IgD-negative memory B cell (primary cell): ENCODE results near the gene RABEPK. TPM values are rescaled to one million over a fixed set of nuclear protein-coding genes. Genes with fewer than 3 reads are reported as not detected.
"Not testable (repeated sequence)": the region's sequence is repeated elsewhere in the genome, so short reads cannot be mapped to it uniquely, and the experiment has no call there.

Source experiments
- H3K27ac Mint-ChIP-seq, 3 donors: one replicate each; pipeline ENCODE4 v1.8.0; 2020 to 2022; ENCODE audit warnings: mild to moderate bottlenecking in 3 of 3, mixed read lengths in 3 of 3, moderate library complexity in 1 of 3
- H3K27me3 Mint-ChIP-seq: one replicate; pipeline ENCODE4 v1.8.0; 2021; ENCODE audit warnings: mixed read lengths
- H3K36me3 Mint-ChIP-seq: one replicate; pipeline ENCODE4 v1.8.0; 2020; ENCODE audit warnings: mild to moderate bottlenecking, mixed read lengths
- H3K4me1 Mint-ChIP-seq, 3 donors: one replicate each; pipeline ENCODE4 v1.8.0; 2020 to 2022; ENCODE audit warnings: mixed read lengths in 3 of 3, mild to moderate bottlenecking in 1 of 3
- H3K4me3 Mint-ChIP-seq, 4 donors: one replicate each; pipeline ENCODE4 v1.8.0; 2020 to 2022; ENCODE audit warnings: mild to moderate bottlenecking in 4 of 4, mixed read lengths in 4 of 4, moderate library complexity in 3 of 4
- H3K9me3 Mint-ChIP-seq, 3 donors: one replicate each; pipeline ENCODE4 v1.8.0; 2020 to 2021; ENCODE audit warnings: mixed read lengths in 3 of 3, mild to moderate bottlenecking in 1 of 3
- polyA plus RNA-seq: library from polyadenylated mRNA; unstranded; fragments of 300-500 nt; fragmentation: Illumina TruSeq; gene quantifications from one replicate; pipeline ENCODE4 v1.2.3, GENCODE V29; 2021

Gene RABEPK
- polyA plus RNA-seq, 1 donor from 2014 or later = 21.0 TPM

DNA sequence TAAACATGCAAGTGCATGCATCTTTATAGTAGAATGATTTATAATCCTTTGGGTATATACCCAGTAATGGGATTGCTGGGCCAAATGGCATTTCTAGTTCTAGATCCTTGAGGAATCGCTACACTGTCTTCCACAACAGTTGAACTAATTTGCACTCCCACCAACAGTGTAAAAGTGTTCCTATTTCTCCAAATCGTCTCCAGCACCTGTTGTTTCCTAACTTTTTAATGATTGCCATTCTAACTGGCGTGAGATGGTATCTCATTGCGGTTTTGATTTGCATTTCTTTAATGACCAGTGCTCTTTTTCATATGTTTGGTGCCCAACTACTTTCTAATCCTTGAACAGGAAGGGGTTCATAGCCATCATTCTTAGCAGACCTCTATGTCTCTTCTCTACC lies 18.6 kb upstream of the RABEPK start:
- not testable (repeated sequence) for H3K36me3 Mint-ChIP-seq, H3K27me3 Mint-ChIP-seq, H3K4me3 Mint-ChIP-seq, H3K9me3 Mint-ChIP-seq
- Mint-ChIP-seq H3K4me1 (peaks cover 17 to 36% (median 28%) of the 10 kb centered on the region in 3 donors), H3K27ac (peak overlapping the region in 1 of 3 donors; percentile 31)

DNA sequence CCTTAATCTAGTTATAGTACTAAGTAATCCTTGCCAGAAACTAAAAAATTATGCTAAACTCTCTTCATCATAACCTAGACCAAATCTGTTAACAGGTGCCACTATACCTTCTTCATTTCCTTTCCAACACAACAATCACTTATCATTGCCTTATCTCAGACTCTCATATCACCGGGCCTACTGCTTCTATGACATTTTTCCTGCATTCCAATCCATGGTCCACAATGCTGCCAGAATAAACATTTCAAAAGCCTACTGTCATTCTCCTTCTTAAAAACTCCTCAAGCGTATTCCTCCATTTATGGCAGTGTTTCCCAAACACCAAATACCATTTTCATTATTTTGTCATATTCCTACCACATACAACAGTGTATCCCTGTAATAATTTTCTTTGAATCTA lies 17.3 kb upstream of the RABEPK start:
- no peaks in the 10 kb centered on the region for H3K27me3 Mint-ChIP-seq
- peaks cover 6% of the 10 kb centered on the region for H3K36me3 Mint-ChIP-seq
- H3K4me1 Mint-ChIP-seq = peaks cover 18 to 41% (median 27%) of the 10 kb centered on the region in 3 donors
- no peak overlapping the region for H3K4me3 Mint-ChIP-seq
- no peak overlapping the region for H3K27ac Mint-ChIP-seq
- H3K9me3 Mint-ChIP-seq = no peaks in the 10 kb centered on the region

DNA sequence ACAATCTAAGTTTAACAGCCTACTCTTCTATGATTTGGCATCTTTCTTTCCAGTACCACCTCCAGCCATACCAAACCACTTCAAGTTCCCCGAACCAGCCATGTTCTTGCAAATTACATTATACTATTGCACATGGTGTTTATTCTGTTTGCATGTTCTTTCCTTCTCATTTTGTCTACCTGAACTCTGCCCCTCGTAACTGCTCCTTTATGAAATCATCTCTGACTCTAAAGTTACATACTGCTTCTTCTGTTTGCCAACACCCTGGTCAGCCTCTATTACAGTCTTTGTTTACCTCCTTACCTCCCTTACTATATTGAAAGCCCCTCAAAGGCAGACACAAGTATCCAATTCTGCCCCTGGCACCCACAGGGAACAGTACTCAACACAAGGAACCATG lies 16.8 kb upstream of the RABEPK start:
- Mint-ChIP-seq H3K4me3 (no peak overlapping the region), H3K27me3 (no peaks in the 10 kb centered on the region), H3K27ac (no peak overlapping the region), H3K36me3 (peaks cover 3% of the 10 kb centered on the region), H3K4me1 (peaks cover 18 to 38% (median 25%) of the 10 kb centered on the region in 3 donors), H3K9me3 (no peaks in the 10 kb centered on the region)

DNA sequence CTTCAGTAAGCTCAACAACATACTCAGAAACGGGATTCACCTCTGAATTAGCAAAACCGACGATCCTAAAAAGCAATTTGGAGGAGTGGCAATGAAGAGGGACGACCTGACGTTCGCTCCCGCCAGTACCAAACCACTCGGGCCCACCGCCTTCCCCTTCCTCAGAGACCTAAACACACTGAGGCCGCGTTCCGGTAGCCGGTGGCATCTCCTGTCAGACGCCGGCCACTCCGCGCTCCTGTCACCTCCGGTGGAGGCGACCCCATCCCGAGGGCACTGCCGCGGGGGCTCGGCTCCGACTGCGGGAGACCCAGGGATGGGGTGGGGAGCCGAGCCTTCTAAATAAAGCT lies 11.4 kb upstream of the RABEPK start:
- Mint-ChIP-seq H3K27ac (peak overlapping the region; percentile 63 to 94 (median 91)), H3K27me3 (no peaks in the 10 kb centered on the region), H3K36me3 (no peaks in the 10 kb centered on the region), H3K9me3 (no peaks in the 10 kb centered on the region), H3K4me1 (peaks cover 11 to 15% (median 12%) of the 10 kb centered on the region in 3 donors), H3K4me3 (peak overlapping the region; percentile 93 to 98 (median 98))

- Mint-ChIP-seq H3K27me3 (no peaks in the 10 kb centered on the region), H3K9me3 (no peaks in the 10 kb centered on the region), H3K27ac (peak within 1 kb of the TSS; percentile 63 to 94 (median 91)), H3K36me3 (no peaks in the 10 kb centered on the region), H3K4me1 (peaks cover 14 to 17% (median 15%) of the 10 kb centered on the region in 3 donors), H3K4me3 (peak within 1 kb of the TSS; percentile 93 to 98 (median 98))
Observed at GRCh38 chr9:125189361-125190289, 10.7 kb upstream of the RABEPK start, which contains the start of gene PPP6C. Gene PPP6C, minus strand, starts transcription at chr9:125189803. Its CDS starts 85 bp downstream, at chr9:125189718.

DNA sequence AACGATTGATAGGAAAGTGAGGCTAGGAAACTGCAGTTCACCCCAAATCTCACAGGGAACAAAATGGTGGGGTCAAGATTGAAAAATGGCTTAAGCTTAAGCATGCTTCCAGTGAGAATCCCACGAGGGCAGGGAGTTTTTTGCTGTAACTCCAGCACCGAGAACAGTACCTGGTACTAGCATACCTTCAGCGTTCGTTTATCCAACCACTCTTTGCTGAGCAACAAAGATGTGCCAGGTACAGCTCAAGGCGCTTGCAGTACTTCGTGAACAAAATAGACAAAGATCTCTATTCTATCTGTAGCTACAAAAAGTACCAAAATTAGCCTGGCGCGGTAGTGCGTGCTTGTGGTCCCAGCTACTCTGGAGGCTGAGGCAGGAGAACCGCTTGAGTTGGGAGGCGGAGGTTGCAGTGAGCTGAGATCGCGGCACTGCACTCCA lies 10.0 kb upstream of the RABEPK start:
- Mint-ChIP-seq H3K27ac (peak overlapping the region; percentile 63 to 94 (median 91)), H3K4me3 (peak overlapping the region; percentile 93 to 98 (median 98)), H3K27me3 (no peaks in the 10 kb centered on the region), H3K4me1 (peaks cover 13 to 22% (median 22%) of the 10 kb centered on the region in 3 donors), H3K9me3 (no peaks in the 10 kb centered on the region), H3K36me3 (no peaks in the 10 kb centered on the region)

DNA sequence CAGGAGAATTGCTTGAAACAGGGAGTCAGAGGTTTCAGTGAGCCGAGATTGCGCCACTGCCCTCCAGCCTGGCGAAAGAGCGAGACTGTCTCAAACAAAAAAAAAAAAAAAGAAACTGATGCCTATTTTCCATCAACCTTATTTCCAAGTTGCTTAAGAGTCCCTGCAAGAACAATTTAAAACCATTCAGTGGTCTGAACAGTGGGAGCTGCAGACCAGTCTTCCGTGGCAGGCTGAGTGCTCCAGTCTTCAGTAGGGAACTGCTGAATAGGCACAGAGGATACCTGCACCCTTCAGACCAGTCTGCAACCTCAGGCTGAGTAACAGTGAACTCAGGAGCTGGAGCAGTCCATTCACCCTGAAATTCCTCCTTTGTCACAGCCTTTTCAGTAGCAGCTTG lies 5.9 kb upstream of the RABEPK start:
- Mint-ChIP-seq H3K27ac (peak overlapping the region; percentile 46 to 91 (median 58)), H3K4me1 (peaks cover 12 to 25% (median 24%) of the 10 kb centered on the region in 3 donors), H3K4me3 (peak overlapping the region; percentile 16 to 88 (median 66))
- H3K9me3 Mint-ChIP-seq, H3K36me3 Mint-ChIP-seq, H3K27me3 Mint-ChIP-seq: not testable (repeated sequence)

- Mint-ChIP-seq H3K4me1 (peaks cover 12 to 25% (median 18%) of the 10 kb centered on the region in 3 donors), H3K4me3 (peak overlapping the region in 3 of 4 donors; percentile 52 to 88 (median 80)), H3K27ac (peak overlapping the region in 1 of 3 donors; percentile 53)
- not testable (repeated sequence) for H3K27me3 Mint-ChIP-seq, H3K9me3 Mint-ChIP-seq, H3K36me3 Mint-ChIP-seq
Observed at GRCh38 chr9:125195591-125195990, 4.8 kb upstream of the RABEPK start.

DNA sequence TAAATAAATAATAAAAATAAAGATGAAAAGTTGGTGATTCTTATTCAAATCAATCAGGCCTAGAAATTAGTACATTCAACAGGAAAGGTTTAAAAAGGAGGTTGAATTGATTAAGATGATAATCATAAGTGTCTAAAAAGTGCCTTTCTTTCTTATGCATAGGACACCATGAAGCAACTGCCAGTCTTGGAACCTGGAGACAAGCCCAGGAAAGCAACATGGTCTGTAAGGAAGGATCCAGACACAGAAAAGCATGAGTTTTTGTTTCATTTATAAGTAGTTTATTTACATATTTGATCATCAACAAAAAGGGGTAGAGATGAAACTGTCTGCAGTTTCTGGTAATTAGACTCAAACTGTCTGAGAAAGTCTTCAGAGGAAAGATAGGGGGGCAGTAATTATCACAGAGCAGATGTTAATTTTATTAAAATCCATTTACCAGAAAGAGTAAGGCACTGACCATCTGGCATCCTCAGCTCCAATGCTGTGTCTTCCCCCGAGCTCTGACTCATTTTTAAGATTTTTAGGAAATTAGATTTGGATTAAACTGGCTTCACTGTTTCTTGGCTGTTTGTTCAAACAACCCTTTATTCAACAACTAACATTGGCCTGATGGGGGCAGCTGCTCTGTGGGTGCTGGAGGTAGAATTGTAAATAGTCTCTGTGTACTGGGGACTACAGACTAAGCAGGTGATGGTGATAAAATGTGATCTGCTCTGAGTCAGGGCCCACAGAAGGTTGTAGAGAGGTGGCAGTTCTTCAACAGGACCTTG lies 2.7 kb downstream of the RABEPK start:
- Mint-ChIP-seq H3K4me3 (peak overlapping the region in 1 of 4 donors; percentile 20), H3K9me3 (no peaks in the 10 kb centered on the region), H3K27me3 (no peaks in the 10 kb centered on the region), H3K27ac (peak overlapping the region in 1 of 3 donors; percentile 76), H3K4me1 (peaks cover 5 to 18% (median 12%) of the 10 kb centered on the region in 3 donors), H3K36me3 (peaks cover 5% of the 10 kb centered on the region)

GRCh38 chr9:125204477-125204876 lies 4.1 kb downstream of the RABEPK start:
- H3K36me3 Mint-ChIP-seq = peaks cover 9% of the 10 kb centered on the region
- H3K27me3 Mint-ChIP-seq = no peaks in the 10 kb centered on the region
- peak overlapping the region in 1 of 4 donors; percentile 5 for H3K4me3 Mint-ChIP-seq
- no peaks in the 10 kb centered on the region for H3K9me3 Mint-ChIP-seq
- H3K4me1 Mint-ChIP-seq = peaks cover 4 to 14% (median 10%) of the 10 kb centered on the region in 3 donors
- H3K27ac Mint-ChIP-seq = peak overlapping the region in 1 of 3 donors; percentile 26

GRCh38 chr9:125214186-125214585 lies 13.8 kb downstream of the RABEPK start:
- Mint-ChIP-seq H3K27ac (no peak overlapping the region), H3K27me3 (no peaks in the 10 kb centered on the region), H3K36me3 (peaks cover 5% of the 10 kb centered on the region)

DNA sequence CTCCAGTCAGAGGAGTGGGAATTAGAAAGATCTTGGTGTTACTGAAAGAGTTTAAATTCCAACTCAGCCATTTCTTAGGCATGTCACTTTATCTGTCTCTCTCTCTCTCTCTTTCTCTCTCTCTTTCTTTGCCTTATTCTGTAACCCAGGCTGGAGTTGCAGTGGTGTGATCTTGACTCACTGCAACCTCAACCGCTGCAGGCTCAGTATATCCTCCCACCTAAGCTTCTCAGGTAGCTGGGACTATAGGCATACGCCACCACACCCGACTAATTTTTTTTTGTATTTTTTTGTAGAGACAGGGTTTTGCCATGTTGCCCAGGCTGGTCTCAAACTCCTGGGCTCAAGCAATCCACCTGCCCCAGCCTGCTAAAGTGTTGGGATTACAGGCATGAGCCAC lies 18.3 kb downstream of the RABEPK start:
- Mint-ChIP-seq H3K27ac (no peak overlapping the region), H3K36me3 (peaks cover 5% of the 10 kb centered on the region), H3K4me1 (peaks cover 0 to 6% (median 4%) of the 10 kb centered on the region in 3 donors), H3K9me3 (peaks cover 0 to 2% (median 0%) of the 10 kb centered on the region in 3 donors), H3K27me3 (no peaks in the 10 kb centered on the region), H3K4me3 (no peak overlapping the region)

More at GRCh38 chr9:125214186-125214585, 13.8 kb downstream of the RABEPK start:
- Mint-ChIP-seq H3K4me3 (no peak overlapping the region), H3K4me1 (peaks cover 0 to 6% (median 4%) of the 10 kb centered on the region in 3 donors), H3K9me3 (peaks cover 0 to 2% (median 0%) of the 10 kb centered on the region in 3 donors)

DNA sequence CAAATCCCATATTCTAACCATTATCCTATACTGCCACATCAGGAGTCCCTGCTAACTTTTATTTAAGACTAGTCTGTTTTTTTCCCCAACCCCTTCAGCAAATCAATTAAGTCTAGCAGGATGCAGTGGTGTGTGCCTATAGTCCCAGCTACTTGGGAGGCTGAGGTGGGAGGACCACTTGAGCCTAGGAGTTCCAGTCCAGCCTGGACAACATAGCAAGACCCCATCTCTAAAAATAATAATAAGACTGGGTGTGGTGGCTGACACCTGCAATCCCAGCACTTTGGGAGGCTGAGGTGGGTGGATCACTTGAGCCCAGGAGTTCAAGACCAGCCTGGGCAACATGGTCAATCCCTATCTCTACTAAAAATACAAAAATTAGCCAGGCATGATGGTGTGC lies 24.5 kb downstream of the RABEPK start:
- H3K27me3 Mint-ChIP-seq, H3K4me1 Mint-ChIP-seq, H3K27ac Mint-ChIP-seq, H3K36me3 Mint-ChIP-seq, H3K9me3 Mint-ChIP-seq: not testable (repeated sequence)
- peak overlapping the region in 1 of 4 donors; percentile 55 for H3K4me3 Mint-ChIP-seq

GRCh38 chr9:125227761-125228160 lies 27.4 kb downstream of the RABEPK start:
- Mint-ChIP-seq H3K4me1 (peaks cover 0 to 1% (median 0%) of the 10 kb centered on the region in 3 donors), H3K27me3 (no peaks in the 10 kb centered on the region), H3K27ac (no peak overlapping the region), H3K9me3 (peaks cover 0 to 1% (median 0%) of the 10 kb centered on the region in 3 donors), H3K4me3 (no peak overlapping the region), H3K36me3 (no peaks in the 10 kb centered on the region)

DNA sequence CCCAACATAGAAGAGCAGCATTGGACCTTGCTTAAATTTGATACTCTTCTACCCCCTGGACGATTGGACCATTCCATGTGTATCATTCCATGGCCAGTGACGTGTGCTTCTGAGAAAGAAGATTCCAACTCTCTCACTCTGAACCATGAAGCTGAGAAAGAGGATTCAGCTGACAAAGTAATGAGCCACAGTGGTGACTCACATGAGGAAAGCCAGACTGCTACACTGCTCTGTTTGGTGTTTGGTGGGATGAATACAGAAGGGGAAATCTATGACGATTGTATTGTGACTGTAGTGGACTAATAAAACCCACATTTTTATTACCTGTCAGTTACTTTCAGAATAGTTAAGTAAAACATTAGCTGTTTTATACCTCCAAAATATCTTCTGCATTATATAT lies 33.3 kb downstream of the RABEPK start:
- H3K4me3 Mint-ChIP-seq = no peak overlapping the region
- peak overlapping the region in 1 of 3 donors; percentile 90 for H3K27ac Mint-ChIP-seq
- peaks cover 4% of the 10 kb centered on the region for H3K36me3 Mint-ChIP-seq
- peaks cover 0 to 1% (median 0%) of the 10 kb centered on the region in 3 donors for H3K9me3 Mint-ChIP-seq
- H3K27me3 Mint-ChIP-seq = no peaks in the 10 kb centered on the region
- peaks cover 22 to 28% (median 25%) of the 10 kb centered on the region in 3 donors for H3K4me1 Mint-ChIP-seq
